Epithelial cell of esophagus (primary cell): ENCODE measurements around the gene STRA6.
A peak's percentile ranks its signal among the peaks of the same experiment; 100 is the strongest.

Experiments
- DNase-seq: peaks from one replicate; pipeline ENCODE4 v3.0.0; 2010; ENCODE audit warnings: low read depth
- H3K4me3 ChIP-seq: 2 replicates; pipeline ENCODE4 v1.5.1; 2011; ENCODE audit warnings: mild to moderate bottlenecking, low read length, control low read depth
- TF ChIP-seq, protein P1 (sequence below): IDR thresholded peaks from 2 replicates; pipeline ENCODE4 v1.5.1; 2011; ENCODE audit warnings: low read depth, mild to moderate bottlenecking, low read length, control low read depth, inconsistent platforms; ENCODE audit not compliant: insufficient read depth; ENCODE audit errors: missing control alignments

STRA6 gene

GRCh38 chr15:74193905-74194304, 8.7 kb downstream of the STRA6 start:
- no peak for DNase-seq
- no peak overlapping the region for H3K4me3 ChIP-seq
- TF ChIP-seq, protein P1, sequence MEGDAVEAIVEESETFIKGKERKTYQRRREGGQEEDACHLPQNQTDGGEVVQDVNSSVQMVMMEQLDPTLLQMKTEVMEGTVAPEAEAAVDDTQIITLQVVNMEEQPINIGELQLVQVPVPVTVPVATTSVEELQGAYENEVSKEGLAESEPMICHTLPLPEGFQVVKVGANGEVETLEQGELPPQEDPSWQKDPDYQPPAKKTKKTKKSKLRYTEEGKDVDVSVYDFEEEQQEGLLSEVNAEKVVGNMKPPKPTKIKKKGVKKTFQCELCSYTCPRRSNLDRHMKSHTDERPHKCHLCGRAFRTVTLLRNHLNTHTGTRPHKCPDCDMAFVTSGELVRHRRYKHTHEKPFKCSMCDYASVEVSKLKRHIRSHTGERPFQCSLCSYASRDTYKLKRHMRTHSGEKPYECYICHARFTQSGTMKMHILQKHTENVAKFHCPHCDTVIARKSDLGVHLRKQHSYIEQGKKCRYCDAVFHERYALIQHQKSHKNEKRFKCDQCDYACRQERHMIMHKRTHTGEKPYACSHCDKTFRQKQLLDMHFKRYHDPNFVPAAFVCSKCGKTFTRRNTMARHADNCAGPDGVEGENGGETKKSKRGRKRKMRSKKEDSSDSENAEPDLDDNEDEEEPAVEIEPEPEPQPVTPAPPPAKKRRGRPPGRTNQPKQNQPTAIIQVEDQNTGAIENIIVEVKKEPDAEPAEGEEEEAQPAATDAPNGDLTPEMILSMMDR, result no peak

DNA sequence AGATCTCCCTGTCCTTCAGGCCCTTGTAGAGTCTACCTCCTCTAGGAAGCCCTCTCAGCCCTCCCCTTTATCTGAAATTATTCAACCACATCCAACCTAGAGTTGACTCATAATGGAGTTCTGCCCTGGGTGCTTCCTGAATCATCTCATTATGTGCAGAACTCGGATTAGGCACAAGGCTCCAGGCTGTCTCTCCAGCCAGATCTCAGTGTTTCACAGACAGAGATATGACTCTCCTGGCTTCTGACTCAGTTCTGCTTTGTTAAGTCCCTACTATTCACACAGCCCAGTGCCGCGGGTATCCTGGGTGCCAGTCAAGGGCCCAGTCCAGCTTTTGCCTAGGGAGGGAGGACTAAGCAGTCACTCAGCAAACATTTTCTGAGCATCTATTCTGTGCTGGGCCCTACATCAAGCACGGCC, 9.3 kb downstream of the STRA6 start:
- H3K4me3 ChIP-seq, result no peak overlapping the region
- TF ChIP-seq, protein P1, result no peak
- DNase-seq, result peak; percentile 98

DNA sequence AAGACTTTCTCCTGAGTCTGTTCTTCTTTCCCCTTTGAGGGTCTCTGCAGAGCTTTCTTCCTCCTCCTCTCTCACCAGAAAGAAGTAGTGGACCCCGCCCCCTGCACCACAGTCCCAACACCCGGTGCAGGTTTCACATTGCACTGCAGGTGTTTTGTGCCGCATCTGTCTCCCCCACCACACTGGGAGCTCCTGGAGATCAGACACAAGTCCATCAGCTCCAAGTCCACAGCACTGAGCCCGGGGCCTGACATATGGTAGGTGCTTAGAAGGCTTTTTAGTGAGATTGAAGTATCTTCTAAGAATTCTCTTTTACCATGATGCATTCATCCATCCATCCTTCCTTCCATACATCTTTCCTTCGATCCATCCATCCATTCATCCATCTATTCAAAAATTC, 9.8 kb downstream of the STRA6 start:
- DNase-seq, result no peak
- TF ChIP-seq, protein P1, result no peak

GRCh38 chr15:74191798-74192197, 10.8 kb downstream of the STRA6 start:
- no peak overlapping the region for H3K4me3 ChIP-seq
- TF ChIP-seq, protein P1, result no peak
- DNase-seq, result no peak

More for the DNA sequence above, 9.8 kb downstream of the STRA6 start:
- no peak overlapping the region for H3K4me3 ChIP-seq

DNA sequence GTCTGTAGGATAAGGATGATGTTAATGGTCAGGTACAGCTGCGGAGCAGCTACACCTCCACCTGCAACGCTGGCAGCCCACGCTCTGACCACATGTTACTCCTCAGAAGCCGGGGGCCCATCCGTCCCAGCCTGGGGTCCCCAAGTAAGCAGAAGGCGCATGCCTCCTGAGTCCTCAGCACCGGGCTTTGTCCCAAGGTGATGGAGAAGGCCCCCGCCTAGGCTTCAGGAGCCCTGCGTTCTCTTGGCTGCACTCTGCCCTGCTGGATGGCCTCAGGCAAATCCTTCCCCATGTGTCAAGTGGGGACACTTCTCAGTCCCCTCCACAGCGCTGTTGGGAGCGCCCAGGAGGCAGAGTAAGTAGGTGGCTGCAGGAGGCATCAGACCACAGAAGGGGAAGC, 14.4 kb downstream of the STRA6 start:
- H3K4me3 ChIP-seq, result no peak overlapping the region
- no peak for DNase-seq

GRCh38 chr15:74185710-74186348, 16.8 kb downstream of the STRA6 start:
- no peak overlapping the region for H3K4me3 ChIP-seq
- TF ChIP-seq, protein P1, result no peak
- peak; percentile 72 for DNase-seq

More for the DNA sequence above, 14.4 kb downstream of the STRA6 start:
- TF ChIP-seq, protein P1, result no peak

- DNase-seq, result peak; percentile 42
- H3K4me3 ChIP-seq, result no peak overlapping the region
- TF ChIP-seq, protein P1, result no peak
Measured at GRCh38 chr15:74184582-74185091, 17.9 kb downstream of the STRA6 start.
